PFSK-1 (cell line): ENCODE data around the gene MYBBP1A.

ENCODE experiments used
- POLR2AphosphoS5 ChIP-seq: IDR thresholded peaks from 2 replicates; pipeline ENCODE4 v1.6.1; 2012; ENCODE audit warnings: low read depth, mild to moderate bottlenecking, control low read depth, low read length, moderate library complexity
- REST ChIP-seq, 2 experiments: IDR thresholded peaks; 2 replicates each; pipeline versions ENCODE4 v1.6.1 to v1.8.0; 2011 to 2012; ENCODE audit warnings: low read depth in 2 of 2, low read length in 2 of 2, control low read depth in 1 of 2, inconsistent platforms in 1 of 2, mild to moderate bottlenecking in 1 of 2, moderate library complexity in 1 of 2; ENCODE audit not compliant: insufficient read depth in 1 of 2
- SIN3A ChIP-seq: IDR thresholded peaks from 2 replicates; pipeline ENCODE4 v1.6.1; 2012; ENCODE audit warnings: mild to moderate bottlenecking, low read length, moderate library complexity, borderline replicate concordance; ENCODE audit not compliant: insufficient read depth
- TAF1 ChIP-seq: IDR thresholded peaks from 2 replicates; pipeline ENCODE4 v1.6.1; 2012; ENCODE audit warnings: low read length, control low read depth, borderline replicate concordance; ENCODE audit not compliant: insufficient read depth

GRCh38 chr17:4593021-4593421, 37.8 kb upstream of the MYBBP1A start:
- TF ChIP-seq SIN3A (no peak), REST (IDR thresholded peaks at IDR 0.05; ENCODE audit: insufficient read depth in 1 of 2, low read depth in 2 of 2, low read length in 2 of 2) (no peak), TAF1 (no peak), POLR2AphosphoS5 (no peak)
